Activated CD4-positive, alpha-beta T cell treated with anti-CD3 and anti-CD28 coated beads, Interleukin-2, amount 10 ng/mL, durations not matched to agents 7 days and 5 days (primary cell): Measurements from ENCODE around the gene UBR4. TPM values are rescaled to one million over a fixed set of nuclear protein-coding genes. Genes with fewer than 3 reads are reported as not detected.
A peak's percentile ranks its signal among the peaks of the same experiment; 100 is the strongest.

Experiments
- CTCF ChIA-PET: fragments of 350-600 bp; sonication (Branson Sonifier 250); formaldehyde crosslinking; loops from one replicate; lab custom pipeline; 2021; ENCODE audit warnings: antibody characterized with exemption; lab: Charles Lee
- POLR2A ChIA-PET: fragments of 350-600 bp; sonication (Branson Sonifier 250); formaldehyde crosslinking; loops from one replicate; lab custom pipeline; 2021; ENCODE audit warnings: antibody characterized with exemption; lab: Charles Lee
- DNase-seq: peaks from one replicate; pipeline ENCODE4 v3.0.0-alpha.2; 2020
- H3K27ac Mint-ChIP-seq: one replicate; pipeline ENCODE4 v1.8.0; 2021; ENCODE audit warnings: mild to moderate bottlenecking, moderate library complexity, mixed read lengths
- H3K27me3 Mint-ChIP-seq: one replicate; pipeline ENCODE4 v1.8.0; 2021; ENCODE audit warnings: mixed read lengths
- H3K36me3 Mint-ChIP-seq: one replicate; pipeline ENCODE4 v1.8.0; 2021; ENCODE audit warnings: low read depth, mixed read lengths
- H3K4me1 Mint-ChIP-seq: one replicate; pipeline ENCODE4 v1.8.0; 2021; ENCODE audit warnings: mixed read lengths
- H3K4me3 Mint-ChIP-seq: one replicate; pipeline ENCODE4 v1.8.0; 2021; ENCODE audit warnings: mild to moderate bottlenecking, moderate library complexity, mixed read lengths
- H3K9me3 Mint-ChIP-seq: one replicate; pipeline ENCODE4 v1.8.0; 2021; ENCODE audit warnings: mixed read lengths
- total RNA-seq, 2 experiments: library from RNA; stranded (reverse); gene quantifications; one replicate each; pipeline ENCODE4 v1.2.3, GENCODE V29; 2021

Gene UBR4
- total RNA-seq, 2 experiments from 2014 or later: 116 to 125 TPM

- DNase-seq: no peak
- H3K36me3 Mint-ChIP-seq: peaks cover 74% of the 10 kb centered on the region
- POLR2A ChIA-PET: no interaction called here
Observed at GRCh38 chr1:19178734-19179398, 31.2 kb downstream of the UBR4 start.

GRCh38 chr1:19177811-19178210 lies 32.3 kb downstream of the UBR4 start:
- H3K27ac Mint-ChIP-seq: no peak overlapping the region
- peaks cover 69% of the 10 kb centered on the region for H3K36me3 Mint-ChIP-seq
- H3K4me3 Mint-ChIP-seq: no peak overlapping the region
- no peak for DNase-seq
- H3K4me1 Mint-ChIP-seq: peaks cover 33% of the 10 kb centered on the region
- H3K27me3 Mint-ChIP-seq: no peaks in the 10 kb centered on the region
- POLR2A ChIA-PET: no interaction called here
- CTCF ChIA-PET: interaction anchor here (1.2 kb wide), 1 partner anchor 14 kb away, joined by 3 read pairs; no protein-coding TSS in a partner anchor
- no peaks in the 10 kb centered on the region for H3K9me3 Mint-ChIP-seq

More at GRCh38 chr1:19178734-19179398, 31.2 kb downstream of the UBR4 start:
- Mint-ChIP-seq H3K4me3 (no peak overlapping the region), H3K27me3 (no peaks in the 10 kb centered on the region), H3K4me1 (peaks cover 33% of the 10 kb centered on the region), H3K9me3 (no peaks in the 10 kb centered on the region), H3K27ac (peak overlapping the region; percentile 2)
- CTCF ChIA-PET: interaction anchor here (1.2 to 1.4 kb wide), 4 partner anchors 9 to 69 kb away, joined by 3 to 6 read pairs (median 4); no protein-coding TSS in a partner anchor

GRCh38 chr1:19169642-19170041 lies 40.4 kb downstream of the UBR4 start:
- Mint-ChIP-seq H3K36me3 (peaks cover 69% of the 10 kb centered on the region), H3K9me3 (no peaks in the 10 kb centered on the region), H3K4me1 (peaks cover 12% of the 10 kb centered on the region), H3K4me3 (no peak overlapping the region), H3K27me3 (no peaks in the 10 kb centered on the region), H3K27ac (no peak overlapping the region)
- no peak for DNase-seq
- POLR2A ChIA-PET: no interaction called here
- CTCF ChIA-PET: interaction anchor here (0.9 kb wide), 1 partner anchor 10 kb away, joined by 3 read pairs; no protein-coding TSS in a partner anchor

- Mint-ChIP-seq H3K4me1 (peaks cover 12% of the 10 kb centered on the region), H3K27me3 (no peaks in the 10 kb centered on the region), H3K36me3 (peaks cover 80% of the 10 kb centered on the region), H3K27ac (no peak overlapping the region), H3K4me3 (no peak overlapping the region), H3K9me3 (no peaks in the 10 kb centered on the region)
- ChIA-PET CTCF (interaction anchor here (0.6 to 2.7 kb wide), 4 partner anchors 9 to 216 kb away, joined by 3 to 7 read pairs (median 4); no protein-coding TSS in a partner anchor), POLR2A (interaction anchor here (0.6 kb wide), 1 partner anchor 872 kb away, joined by 3 read pairs; no protein-coding TSS in a partner anchor)
- DNase-seq: no peak
Observed at GRCh38 chr1:19167140-19167539, 42.9 kb downstream of the UBR4 start.

GRCh38 chr1:19166066-19166465 lies 44.0 kb downstream of the UBR4 start:
- ChIA-PET POLR2A (no interaction called here), CTCF (interaction anchor here (0.7 to 2.7 kb wide), 5 partner anchors 8 to 215 kb away, joined by 3 to 7 read pairs (median 4); no protein-coding TSS in a partner anchor)
- no peak overlapping the region for H3K27ac Mint-ChIP-seq
- no peak for DNase-seq
- no peaks in the 10 kb centered on the region for H3K27me3 Mint-ChIP-seq
- H3K4me1 Mint-ChIP-seq: peaks cover 12% of the 10 kb centered on the region
- H3K36me3 Mint-ChIP-seq: peaks cover 82% of the 10 kb centered on the region
- H3K9me3 Mint-ChIP-seq: no peaks in the 10 kb centered on the region
- H3K4me3 Mint-ChIP-seq: no peak overlapping the region

GRCh38 chr1:19165501-19165900 lies 44.6 kb downstream of the UBR4 start:
- Mint-ChIP-seq H3K9me3 (no peaks in the 10 kb centered on the region), H3K4me1 (peaks cover 10% of the 10 kb centered on the region), H3K36me3 (peaks cover 85% of the 10 kb centered on the region), H3K4me3 (no peak overlapping the region), H3K27me3 (no peaks in the 10 kb centered on the region), H3K27ac (no peak overlapping the region)
- POLR2A ChIA-PET: interaction anchor here (0.6 kb wide), 1 partner anchor 197 kb away, joined by 4 read pairs; no protein-coding TSS in a partner anchor
- no peak for DNase-seq
- CTCF ChIA-PET: interaction anchor here (1.2 to 2.7 kb wide), 3 partner anchors 10 to 51 kb away, joined by 3 to 8 read pairs (median 7); no protein-coding TSS in a partner anchor

GRCh38 chr1:19164274-19165015 lies 45.6 kb downstream of the UBR4 start:
- Mint-ChIP-seq H3K36me3 (peaks cover 86% of the 10 kb centered on the region), H3K27me3 (no peaks in the 10 kb centered on the region), H3K9me3 (no peaks in the 10 kb centered on the region), H3K27ac (no peak overlapping the region), H3K4me1 (peaks cover 2% of the 10 kb centered on the region), H3K4me3 (no peak overlapping the region)
- no peak for DNase-seq
- POLR2A ChIA-PET: no interaction called here
- CTCF ChIA-PET: interaction anchor here (0.7 to 2.1 kb wide), 3 partner anchors 9 to 50 kb away, joined by 3 to 8 read pairs (median 3); no protein-coding TSS in a partner anchor

- ChIA-PET CTCF (interaction anchor here (0.9 to 2.1 kb wide), 2 partner anchors 8 to 15 kb away, joined by 3 to 8 read pairs; no protein-coding TSS in a partner anchor), POLR2A (no interaction called here)
- H3K9me3 Mint-ChIP-seq: no peaks in the 10 kb centered on the region
- H3K27me3 Mint-ChIP-seq: no peaks in the 10 kb centered on the region
- H3K36me3 Mint-ChIP-seq: peaks cover 77% of the 10 kb centered on the region
- DNase-seq: no peak
- H3K27ac Mint-ChIP-seq: no peak overlapping the region
- H3K4me1 Mint-ChIP-seq: no peaks in the 10 kb centered on the region
- no peak overlapping the region for H3K4me3 Mint-ChIP-seq
Observed at GRCh38 chr1:19163261-19163660, 46.8 kb downstream of the UBR4 start.

GRCh38 chr1:19160831-19161230 lies 49.2 kb downstream of the UBR4 start:
- CTCF ChIA-PET: interaction anchor here (1.2 to 1.3 kb wide), 3 partner anchors 31 to 277 kb away, joined by 3 read pairs; no protein-coding TSS in a partner anchor
- Mint-ChIP-seq H3K36me3 (peaks cover 79% of the 10 kb centered on the region), H3K4me3 (no peak overlapping the region)

GRCh38 chr1:19157653-19158052 lies 52.4 kb downstream of the UBR4 start:
- Mint-ChIP-seq H3K9me3 (no peaks in the 10 kb centered on the region), H3K27ac (peak overlapping the region; percentile 11), H3K27me3 (no peaks in the 10 kb centered on the region), H3K4me3 (no peak overlapping the region), H3K4me1 (peaks cover 7% of the 10 kb centered on the region), H3K36me3 (peaks cover 78% of the 10 kb centered on the region)
- DNase-seq: no peak
- ChIA-PET CTCF (interaction anchor here (0.5 to 1.0 kb wide), 3 partner anchors 9 to 33 kb away, joined by 3 to 4 read pairs (median 4); no protein-coding TSS in a partner anchor), POLR2A (no interaction called here)

More at GRCh38 chr1:19160831-19161230, 49.2 kb downstream of the UBR4 start:
- no peak overlapping the region for H3K27ac Mint-ChIP-seq
- no peaks in the 10 kb centered on the region for H3K27me3 Mint-ChIP-seq
- DNase-seq: no peak
- no peaks in the 10 kb centered on the region for H3K9me3 Mint-ChIP-seq
- H3K4me1 Mint-ChIP-seq: peaks cover 7% of the 10 kb centered on the region
- POLR2A ChIA-PET: no interaction called here

- CTCF ChIA-PET: interaction anchor here (0.6 to 1.2 kb wide), 2 partner anchors 10 to 23 kb away, joined by 3 read pairs; no protein-coding TSS in a partner anchor
- H3K27me3 Mint-ChIP-seq: no peaks in the 10 kb centered on the region
- H3K9me3 Mint-ChIP-seq: no peaks in the 10 kb centered on the region
- no peak overlapping the region for H3K4me3 Mint-ChIP-seq
- H3K27ac Mint-ChIP-seq: no peak overlapping the region
- H3K4me1 Mint-ChIP-seq: peaks cover 7% of the 10 kb centered on the region
- no peak for DNase-seq
- POLR2A ChIA-PET: no interaction called here
- H3K36me3 Mint-ChIP-seq: peaks cover 79% of the 10 kb centered on the region
Observed at GRCh38 chr1:19156676-19157075, 53.4 kb downstream of the UBR4 start.

- Mint-ChIP-seq H3K4me3 (no peak overlapping the region), H3K9me3 (no peaks in the 10 kb centered on the region), H3K27me3 (no peaks in the 10 kb centered on the region), H3K36me3 (peaks cover 79% of the 10 kb centered on the region), H3K27ac (no peak overlapping the region), H3K4me1 (peaks cover 7% of the 10 kb centered on the region)
- ChIA-PET POLR2A (no interaction called here), CTCF (interaction anchor here (2.1 kb wide), 1 partner anchor 10 kb away, joined by 8 read pairs; no protein-coding TSS in a partner anchor)
- no peak for DNase-seq
Observed at GRCh38 chr1:19154876-19155275, 55.2 kb downstream of the UBR4 start.
